ENCODE data around the gene ERVK3-1. TPM values are rescaled to one million over a fixed set of nuclear protein-coding genes. Genes with fewer than 3 reads are reported as not detected.

ERVK3-1 gene
- polyA plus RNA-seq, 2 of the 4 experiments (the other 2 are of a cell fraction), result 109 to 142 TPM

- ChIA-PET POLR2A (no interaction called here), CTCF (interaction anchor here (0.7 to 1.1 kb wide), 2 partner anchors 94 to 1036 kb away, joined by 3 read pairs; partner anchors contain the start of gene ZNF497)
- no peak for ATAC-seq
- TF ChIP-seq CBX2 (IDR thresholded peaks at IDR 0.05; ENCODE audit: borderline replicate concordance, low read depth) (no peak), NFE2L2 (conservative IDR thresholded peaks at IDR 0.05; ENCODE audit: low read length) (no peak), ZSCAN20 (CRISPR knock-in tag; IDR thresholded peaks at IDR 0.05) (no peak), PBX3 (IDR thresholded peaks at IDR 0.05) (no peak), RAD21 (conservative IDR thresholded peaks at IDR 0.05 in 1 of 2, IDR thresholded peaks at IDR 0.05 in 1 of 2) (no peak), MYC (IDR thresholded peaks at IDR 0.05; ENCODE audit: borderline replicate concordance, low read length) (no peak), HDAC2 (IDR thresholded peaks at IDR 0.05) (no peak), NR3C1 (IDR thresholded peaks at IDR 0.05) (no peak)
- DNase-seq (ENCODE audit: low read depth in 1 of 2, low spot score in 1 of 2), result no peak
- no peak for FAIRE-seq
- peaks cover 99% of the 10 kb centered on the region for H3K9me3 ChIP-seq
- H3K27ac ChIP-seq, result no peak overlapping the region
- H3K4me3 ChIP-seq, result no peak overlapping the region
- H3K4me2 ChIP-seq, result no peak overlapping the region
- no peaks in the 10 kb centered on the region for H3K4me1 ChIP-seq
- 84% methylated on average over 3 of the region's 3 CpGs for WGBS (ENCODE audit: missing lambda C conversion rate)
Measured at GRCh38 chr19:58268344-58268743, 36.8 kb upstream of the ERVK3-1 start.

- no peak overlapping the region for H3K4me3 ChIP-seq
- H3K27ac ChIP-seq, result no peak overlapping the region
- TF ChIP-seq PBX3 (IDR thresholded peaks at IDR 0.05) (no peak), HOXB5 (CRISPR knock-in tag; IDR thresholded peaks at IDR 0.05) (no peak), HES2 (IDR thresholded peaks at IDR 0.05) (no peak), TP53 (CRISPR knock-in tag; IDR thresholded peaks at IDR 0.05) (no peak), POLR2A (IDR thresholded peaks at IDR 0.05; ENCODE audit: low read length) (no peak), NFE2L2 (conservative IDR thresholded peaks at IDR 0.05; ENCODE audit: low read length) (no peak), FOSL2 (IDR thresholded peaks at IDR 0.05) (no peak), FOSL2 (CRISPR knock-in tag; IDR thresholded peaks at IDR 0.05) (peak; percentile 47)
- no peak overlapping the region for H3K4me2 ChIP-seq
- WGBS (ENCODE audit: missing lambda C conversion rate), result 29% methylated on average over 2 of the region's 2 CpGs
- POLR2A ChIA-PET, result no interaction called here
- ATAC-seq (no peak), FAIRE-seq (no peak), DNase-seq (ENCODE audit: low read depth in 1 of 2, low spot score in 1 of 2) (no peak)
- peaks cover 88% of the 10 kb centered on the region for H3K9me3 ChIP-seq
- H3K4me1 ChIP-seq, result no peaks in the 10 kb centered on the region
- CTCF ChIA-PET, result interaction anchor here (1.0 kb wide), 1 partner anchor 25 kb away, joined by 3 read pairs; no protein-coding TSS in a partner anchor
Measured at GRCh38 chr19:58274771-58275201, 30.4 kb upstream of the ERVK3-1 start.

- WGBS (ENCODE audit: missing lambda C conversion rate), result 89% methylated on average over 3 of the region's 3 CpGs
- ATAC-seq, result no peak
- FAIRE-seq, result no peak
- POLR2A ChIA-PET, result no interaction called here
- Histone ChIP-seq H3K4me2 (no peak overlapping the region), H3K9me3 (peaks cover 88% of the 10 kb centered on the region), H3K27ac (no peak overlapping the region), H3K4me1 (no peaks in the 10 kb centered on the region), H3K4me3 (no peak overlapping the region)
- CTCF ChIA-PET, result interaction anchor here (0.9 to 1.9 kb wide), 2 partner anchors 135 to 244 kb away, joined by 3 to 5 read pairs; partner anchors contain the start of gene ZBTB45
- TF ChIP-seq KDM1A (IDR thresholded peaks at IDR 0.05; ENCODE audit: low read depth) (no peak), HOXA7 (CRISPR knock-in tag; IDR thresholded peaks at IDR 0.05) (no peak), ZNF302 (CRISPR knock-in tag; IDR thresholded peaks at IDR 0.05) (no peak), SREBF2 (IDR thresholded peaks at IDR 0.05) (no peak), NR3C1 (IDR thresholded peaks at IDR 0.05) (no peak), ELK1 (IDR thresholded peaks at IDR 0.05; ENCODE audit: low read depth, low read length) (no peak), CBX2 (IDR thresholded peaks at IDR 0.05; ENCODE audit: borderline replicate concordance, low read depth) (no peak), KDM5A (IDR thresholded peaks at IDR 0.05) (no peak), USF2 (IDR thresholded peaks at IDR 0.05) (no peak), FOSB (CRISPR knock-in tag; IDR thresholded peaks at IDR 0.05) (no peak), MAX (IDR thresholded peaks at IDR 0.05) (no peak), NFE2L2 (conservative IDR thresholded peaks at IDR 0.05; ENCODE audit: low read length) (no peak)
- DNase-seq (ENCODE audit: low read depth in 1 of 2, low spot score in 1 of 2), result no peak
Measured at GRCh38 chr19:58275564-58275963, 29.6 kb upstream of the ERVK3-1 start.
